ENCODE measurements around the gene WFIKKN1.

WFIKKN1 gene

GRCh38 chr16:586047-586644 lies 44.6 kb upstream of the WFIKKN1 start:
- H3K27ac ChIP-seq (ENCODE audit: low read depth, low read length, poor library complexity, severe bottlenecking): no peak overlapping the region
- no peaks in the 10 kb centered on the region for H3K79me2 ChIP-seq (ENCODE audit: insufficient read depth, low read length)
- H3K36me3 ChIP-seq (ENCODE audit: insufficient read depth, low read length): peaks cover 3% of the 10 kb centered on the region; the same call in 1 of the 2 replicates
- H3K4me2 ChIP-seq (ENCODE audit: low read length): no peak overlapping the region
- no peaks in the 10 kb centered on the region for H3K9me3 ChIP-seq (ENCODE audit: low read length)
- no peak overlapping the region for H3K4me3 ChIP-seq (ENCODE audit: low read depth, low read length, poor library complexity, severe bottlenecking)
- H2AFZ ChIP-seq (ENCODE audit: low read length): no peak overlapping the region
- no peaks in the 10 kb centered on the region for H4K20me1 ChIP-seq (ENCODE audit: insufficient read depth, low read length)
- H3K9ac ChIP-seq (ENCODE audit: low read length): no peak overlapping the region
- no peaks in the 10 kb centered on the region for H3K27me3 ChIP-seq (ENCODE audit: insufficient read depth, low read length)
- no peaks in the 10 kb centered on the region for H3K9me2 ChIP-seq (ENCODE audit: low read depth, low read length)
- TF ChIP-seq EZH2 (IDR thresholded peaks at IDR 0.05; ENCODE audit: borderline replicate concordance, low read length) (no peak), CTCF (IDR thresholded peaks at IDR 0.05; ENCODE audit: low read length) (no peak)
- no peaks in the 10 kb centered on the region for H3F3A ChIP-seq (ENCODE audit: insufficient read depth, low read length)
- H3K4me1 ChIP-seq (ENCODE audit: insufficient read depth, low read length, severe bottlenecking): peaks cover 23% of the 10 kb centered on the region

- Histone ChIP-seq H3F3A (ENCODE audit: insufficient read depth, low read length) (no peaks in the 10 kb centered on the region), H3K36me3 (ENCODE audit: insufficient read depth, low read length) (peaks cover 3% of the 10 kb centered on the region; the same call in 1 of the 2 replicates), H3K4me1 (ENCODE audit: insufficient read depth, low read length, severe bottlenecking) (peaks cover 23% of the 10 kb centered on the region), H3K9ac (ENCODE audit: low read length) (no peak overlapping the region; the same call in 1 of the 2 replicates), H3K4me3 (ENCODE audit: low read depth, low read length, poor library complexity, severe bottlenecking) (peak overlapping the region; percentile 84), H3K27ac (ENCODE audit: low read depth, low read length, poor library complexity, severe bottlenecking) (no peak overlapping the region), H3K79me2 (ENCODE audit: insufficient read depth, low read length) (no peaks in the 10 kb centered on the region), H2AFZ (ENCODE audit: low read length) (no peak overlapping the region), H3K27me3 (ENCODE audit: insufficient read depth, low read length) (no peaks in the 10 kb centered on the region), H3K9me2 (ENCODE audit: low read depth, low read length) (no peaks in the 10 kb centered on the region), H3K4me2 (ENCODE audit: low read length) (no peak overlapping the region), H3K9me3 (ENCODE audit: low read length) (no peaks in the 10 kb centered on the region), H4K20me1 (ENCODE audit: insufficient read depth, low read length) (no peaks in the 10 kb centered on the region)
- no peak for TF ChIP-seq CTCF (IDR thresholded peaks at IDR 0.05; ENCODE audit: low read length)
- no peak for TF ChIP-seq EZH2 (IDR thresholded peaks at IDR 0.05; ENCODE audit: borderline replicate concordance, low read length)
These were observed 43.9 kb upstream of the WFIKKN1 start for GRCh38 chr16:586645-587590.

DNA sequence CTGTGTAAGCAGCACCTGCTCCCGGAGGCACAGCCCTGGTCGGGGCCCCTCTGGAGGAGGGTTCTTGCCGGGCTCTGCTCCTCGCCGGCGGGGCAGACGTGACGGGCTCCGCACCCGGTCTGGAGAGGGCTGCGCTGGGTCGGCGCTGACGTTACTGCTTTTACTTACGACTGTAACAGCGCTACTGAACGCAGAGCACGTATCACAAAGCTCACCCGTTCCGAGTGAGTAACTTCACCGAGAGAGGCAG lies 42.2 kb upstream of the WFIKKN1 start:
- Histone ChIP-seq H3K4me2 (ENCODE audit: low read length) (peak overlapping the region; percentile 75), H3K27ac (ENCODE audit: low read depth, low read length, poor library complexity, severe bottlenecking) (peak overlapping the region; percentile 81), H3F3A (ENCODE audit: insufficient read depth, low read length) (no peaks in the 10 kb centered on the region), H3K4me1 (ENCODE audit: insufficient read depth, low read length, severe bottlenecking) (peaks cover 37% of the 10 kb centered on the region), H3K9ac (ENCODE audit: low read length) (peak overlapping the region; percentile 89), H3K79me2 (ENCODE audit: insufficient read depth, low read length) (no peaks in the 10 kb centered on the region), H4K20me1 (ENCODE audit: insufficient read depth, low read length) (no peaks in the 10 kb centered on the region), H2AFZ (ENCODE audit: low read length) (no peak overlapping the region), H3K27me3 (ENCODE audit: insufficient read depth, low read length) (no peaks in the 10 kb centered on the region), H3K36me3 (ENCODE audit: insufficient read depth, low read length) (no peaks in the 10 kb centered on the region), H3K9me3 (ENCODE audit: low read length) (no peaks in the 10 kb centered on the region), H3K4me3 (ENCODE audit: low read depth, low read length, poor library complexity, severe bottlenecking) (peak overlapping the region; percentile 84), H3K9me2 (ENCODE audit: low read depth, low read length) (no peaks in the 10 kb centered on the region)
- TF ChIP-seq EZH2 (IDR thresholded peaks at IDR 0.05; ENCODE audit: borderline replicate concordance, low read length) (no peak), CTCF (IDR thresholded peaks at IDR 0.05; ENCODE audit: low read length) (no peak)
